Adipocyte (in vitro differentiated cells): ENCODE measurements around the gene PTPRG.

Source experiments
- DNase-seq: peaks from one replicate; pipeline ENCODE4 v3.0.0-alpha.2; 2015; ENCODE audit warnings: low read depth
- H3K27me3 ChIP-seq: replicated peaks from 2 replicates; pipeline ENCODE4 v1.7.0; 2013; ENCODE audit warnings: mild to moderate bottlenecking, low read length, moderate library complexity; ENCODE audit not compliant: control insufficient read depth, insufficient read depth
- H3K36me3 ChIP-seq: 2 replicates; pipeline ENCODE4 v1.7.0; 2013; ENCODE audit warnings: low read length, mild to moderate bottlenecking, moderate library complexity; ENCODE audit not compliant: control insufficient read depth, insufficient read depth, severe bottlenecking
- H3K4me1 ChIP-seq: 2 replicates; pipeline ENCODE4 v1.7.0; 2013; ENCODE audit warnings: mild to moderate bottlenecking, low read length, moderate library complexity; ENCODE audit not compliant: control insufficient read depth, insufficient read depth
- H3K4me3 ChIP-seq: 2 replicates; pipeline ENCODE4 v1.7.0; 2013; ENCODE audit warnings: mild to moderate bottlenecking, low read length, moderate library complexity
- H3K9ac ChIP-seq: 2 replicates; pipeline ENCODE4 v1.7.0; 2013; ENCODE audit warnings: mild to moderate bottlenecking, low read length, moderate library complexity
- H3K9me3 ChIP-seq: 2 replicates; pipeline ENCODE4 v1.7.0; 2013; ENCODE audit warnings: mild to moderate bottlenecking, low read length, moderate library complexity; ENCODE audit not compliant: control insufficient read depth

PTPRG gene

GRCh38 chr3:61912158-61912557 lies 350.8 kb downstream of the PTPRG start:
- H3K9ac ChIP-seq = no peak overlapping the region
- no peak overlapping the region for H3K4me3 ChIP-seq
- DNase-seq = no peak
- no peaks in the 10 kb centered on the region for H3K36me3 ChIP-seq
- peaks cover 33% of the 10 kb centered on the region for H3K4me1 ChIP-seq
- H3K9me3 ChIP-seq = no peaks in the 10 kb centered on the region
- no peaks in the 10 kb centered on the region for H3K27me3 ChIP-seq

GRCh38 chr3:61913701-61914100 lies 352.3 kb downstream of the PTPRG start:
- no peak overlapping the region for H3K9ac ChIP-seq

GRCh38 chr3:61914276-61914675 lies 352.9 kb downstream of the PTPRG start:
- DNase-seq = peak; percentile 47
- no peaks in the 10 kb centered on the region for H3K9me3 ChIP-seq
- H3K9ac ChIP-seq = no peak overlapping the region
- peak overlapping the region; percentile 38 for H3K4me3 ChIP-seq
- H3K27me3 ChIP-seq = no peaks in the 10 kb centered on the region
- peaks cover 41% of the 10 kb centered on the region for H3K4me1 ChIP-seq
- no peaks in the 10 kb centered on the region for H3K36me3 ChIP-seq

More at GRCh38 chr3:61913701-61914100, 352.3 kb downstream of the PTPRG start:
- H3K4me3 ChIP-seq = no peak overlapping the region
- no peaks in the 10 kb centered on the region for H3K27me3 ChIP-seq
- peaks cover 42% of the 10 kb centered on the region for H3K4me1 ChIP-seq
- DNase-seq = no peak
- no peaks in the 10 kb centered on the region for H3K36me3 ChIP-seq
- no peaks in the 10 kb centered on the region for H3K9me3 ChIP-seq

- Histone ChIP-seq H3K4me3 (no peak overlapping the region), H3K4me1 (peaks cover 40% of the 10 kb centered on the region), H3K9ac (no peak overlapping the region), H3K36me3 (no peaks in the 10 kb centered on the region), H3K27me3 (no peaks in the 10 kb centered on the region), H3K9me3 (no peaks in the 10 kb centered on the region)
- no peak for DNase-seq
Measured at GRCh38 chr3:61915296-61915695, 353.9 kb downstream of the PTPRG start.

- peaks cover 34% of the 10 kb centered on the region for H3K4me1 ChIP-seq
- H3K36me3 ChIP-seq = no peaks in the 10 kb centered on the region
- no peak overlapping the region for H3K9ac ChIP-seq
- no peak for DNase-seq
- H3K27me3 ChIP-seq = no peaks in the 10 kb centered on the region
- H3K9me3 ChIP-seq = no peaks in the 10 kb centered on the region
- H3K4me3 ChIP-seq = no peak overlapping the region
Measured at GRCh38 chr3:61919371-61919770, 358.0 kb downstream of the PTPRG start.

GRCh38 chr3:61922118-61922517 lies 360.7 kb downstream of the PTPRG start:
- Histone ChIP-seq H3K27me3 (no peaks in the 10 kb centered on the region), H3K9ac (no peak overlapping the region), H3K4me1 (peaks cover 38% of the 10 kb centered on the region), H3K9me3 (no peaks in the 10 kb centered on the region), H3K36me3 (no peaks in the 10 kb centered on the region), H3K4me3 (no peak overlapping the region)
- DNase-seq = no peak

GRCh38 chr3:61924090-61924735 lies 362.8 kb downstream of the PTPRG start:
- peaks cover 42% of the 10 kb centered on the region for H3K4me1 ChIP-seq
- no peak overlapping the region for H3K9ac ChIP-seq
- H3K9me3 ChIP-seq = no peaks in the 10 kb centered on the region
- H3K27me3 ChIP-seq = no peaks in the 10 kb centered on the region
- no peak for DNase-seq
- H3K4me3 ChIP-seq = no peak overlapping the region
- no peaks in the 10 kb centered on the region for H3K36me3 ChIP-seq

GRCh38 chr3:61924991-61925390 lies 363.6 kb downstream of the PTPRG start:
- no peak overlapping the region for H3K9ac ChIP-seq
- peaks cover 45% of the 10 kb centered on the region for H3K4me1 ChIP-seq
- H3K36me3 ChIP-seq = no peaks in the 10 kb centered on the region
- no peaks in the 10 kb centered on the region for H3K27me3 ChIP-seq
- DNase-seq = no peak
- no peak overlapping the region for H3K4me3 ChIP-seq
- no peaks in the 10 kb centered on the region for H3K9me3 ChIP-seq

- Histone ChIP-seq H3K9ac (no peak overlapping the region), H3K4me3 (no peak overlapping the region), H3K27me3 (no peaks in the 10 kb centered on the region), H3K4me1 (peaks cover 44% of the 10 kb centered on the region), H3K36me3 (no peaks in the 10 kb centered on the region), H3K9me3 (no peaks in the 10 kb centered on the region)
- DNase-seq = no peak
Measured at GRCh38 chr3:61925721-61926120, 364.4 kb downstream of the PTPRG start.

GRCh38 chr3:61926923-61927322 lies 365.6 kb downstream of the PTPRG start:
- Histone ChIP-seq H3K9ac (peak overlapping the region; percentile 86), H3K4me1 (peaks cover 44% of the 10 kb centered on the region), H3K36me3 (no peaks in the 10 kb centered on the region), H3K27me3 (no peaks in the 10 kb centered on the region), H3K9me3 (no peaks in the 10 kb centered on the region), H3K4me3 (peak overlapping the region; percentile 73)
- peak; percentile 83 for DNase-seq

GRCh38 chr3:61927332-61927731 lies 366.0 kb downstream of the PTPRG start:
- Histone ChIP-seq H3K9me3 (no peaks in the 10 kb centered on the region), H3K27me3 (no peaks in the 10 kb centered on the region), H3K36me3 (no peaks in the 10 kb centered on the region), H3K4me1 (peaks cover 44% of the 10 kb centered on the region), H3K4me3 (peak overlapping the region; percentile 73), H3K9ac (peak overlapping the region; percentile 86)
- DNase-seq = peak; percentile 85

GRCh38 chr3:61928039-61928438 lies 366.7 kb downstream of the PTPRG start:
- peak overlapping the region; percentile 73 for H3K4me3 ChIP-seq
- no peaks in the 10 kb centered on the region for H3K36me3 ChIP-seq
- no peaks in the 10 kb centered on the region for H3K27me3 ChIP-seq
- DNase-seq = peak; percentile 18
- H3K4me1 ChIP-seq = peaks cover 44% of the 10 kb centered on the region
- peak overlapping the region; percentile 86 for H3K9ac ChIP-seq
- H3K9me3 ChIP-seq = no peaks in the 10 kb centered on the region
